Tibial nerve (tissue), 4 donors: ENCODE measurements around the gene KIF5C. TPM values are rescaled to one million over a fixed set of nuclear protein-coding genes. Genes with fewer than 3 reads are reported as not detected.

ENCODE experiments used
- DNase-seq, 2 donors: peaks; one replicate each; pipeline ENCODE4 v3.0.0-alpha.2; 2019; ENCODE audit warnings: low spot score in 2 of 2
- H3K27ac ChIP-seq, 4 donors: fragments of 200-600 bp; sonication (generic) in 3 of 4; one replicate each; pipeline ENCODE4 v1.5.1; 2017 to 2019; ENCODE audit warnings: mild to moderate bottlenecking in 1 of 4
- H3K27me3 ChIP-seq, 2 donors: fragments of 200-600 bp; sonication (generic) in 1 of 2; one replicate each; pipeline versions ENCODE4 v1.5.1 to v1.6.0; 2017 to 2019
- H3K36me3 ChIP-seq, 3 donors: fragments of 200-600 bp; sonication (generic); one replicate each; pipeline ENCODE4 v1.5.1; 2018 to 2019
- H3K4me1 ChIP-seq, 4 donors: fragments of 200-600 bp; sonication (generic) in 3 of 4; one replicate each; pipeline ENCODE4 v1.5.1; 2017 to 2019
- H3K4me3 ChIP-seq, 4 donors: fragments of 200-600 bp; sonication (generic) in 3 of 4; one replicate each; pipeline ENCODE4 v1.5.1; 2017 to 2019; ENCODE audit warnings: mild to moderate bottlenecking in 1 of 4, moderate library complexity in 1 of 4
- H3K9me3 ChIP-seq, 4 donors: fragments of 200-600 bp; sonication (generic) in 3 of 4; one replicate each; pipeline ENCODE4 v1.5.1; 2017 to 2019
- EP300 ChIP-seq, 2 donors: sonication (generic); formaldehyde crosslinking; IDR thresholded peaks; one replicate each; pipeline ENCODE4 v1.6.1; 2017; ENCODE audit warnings: antibody characterized with exemption in 2 of 2, mild to moderate bottlenecking in 1 of 2
- POLR2A ChIP-seq, 2 donors: fragments of 450-650 bp; IDR thresholded peaks; one replicate each; pipeline ENCODE4 v1.6.1; 2017; ENCODE audit warnings: antibody characterized with exemption in 2 of 2, mild to moderate bottlenecking in 2 of 2, moderate library complexity in 2 of 2
- WGBS, 2 donors: methylation state at CpG; one replicate each; pipeline ENCODE4 v1.1.5; 2018; 5-methylcytosine and 5-hydroxymethylcytosine counted together
- total RNA-seq, 4 donors: library from RNA; depleted of rRNA; stranded (reverse); fragments of >200 nt; gene quantifications; one replicate each; pipeline ENCODE4 v1.1.0, GENCODE V29; 2016
- TF ChIP-seq, protein P1 (sequence below), 5 experiments: fragments of 200-600 bp in 3 of 5; fragments of 450-650 bp in 2 of 5; sonication (generic) in 3 of 5; IDR thresholded peaks; one replicate each; pipeline ENCODE4 v1.5.1; 2016 to 2019; ENCODE audit warnings: antibody characterized with exemption in 5 of 5, mild to moderate bottlenecking in 3 of 5, moderate library complexity in 2 of 5

Gene KIF5C
- total RNA-seq, 4 donors from 2014 or later: 10.8 to 47.9 (median 23.6) TPM

DNA sequence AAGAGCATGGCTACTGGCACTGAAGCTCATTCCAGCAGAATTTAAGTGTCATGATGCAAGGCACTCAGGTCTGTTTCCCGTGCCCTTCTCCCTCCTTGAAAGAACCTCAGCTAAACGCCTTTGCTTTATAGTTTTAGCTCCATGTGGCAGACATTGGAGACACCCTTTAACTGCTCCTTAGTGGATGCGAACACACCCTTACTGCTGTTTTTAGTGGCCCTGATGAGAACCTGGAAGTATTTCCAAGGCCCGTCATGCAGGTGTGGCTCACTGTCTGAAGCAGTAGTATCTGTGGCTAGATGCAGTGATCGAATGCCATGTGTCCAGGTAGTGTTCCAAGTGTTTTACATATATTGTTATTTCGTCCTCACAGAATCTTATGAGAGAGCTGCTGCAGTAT, 28.3 kb downstream of the KIF5C start:
- 76 to 81% methylated on average over 6 of the region's 6 CpGs for WGBS, 2 donors
- Histone ChIP-seq H3K4me3 (no peak overlapping the region), H3K27me3 (peaks cover 0 to 4% of the 10 kb centered on the region in 2 donors), H3K4me1 (no peaks in the 10 kb centered on the region), H3K36me3 (no peaks in the 10 kb centered on the region), H3K27ac (no peak overlapping the region), H3K9me3 (peaks cover 0 to 9% (median 0%) of the 10 kb centered on the region in 4 donors)
- TF ChIP-seq POLR2A (IDR thresholded peaks at IDR 0.05) (no peak), EP300 (IDR thresholded peaks at IDR 0.05) (no peak)
- TF ChIP-seq, protein P1, sequence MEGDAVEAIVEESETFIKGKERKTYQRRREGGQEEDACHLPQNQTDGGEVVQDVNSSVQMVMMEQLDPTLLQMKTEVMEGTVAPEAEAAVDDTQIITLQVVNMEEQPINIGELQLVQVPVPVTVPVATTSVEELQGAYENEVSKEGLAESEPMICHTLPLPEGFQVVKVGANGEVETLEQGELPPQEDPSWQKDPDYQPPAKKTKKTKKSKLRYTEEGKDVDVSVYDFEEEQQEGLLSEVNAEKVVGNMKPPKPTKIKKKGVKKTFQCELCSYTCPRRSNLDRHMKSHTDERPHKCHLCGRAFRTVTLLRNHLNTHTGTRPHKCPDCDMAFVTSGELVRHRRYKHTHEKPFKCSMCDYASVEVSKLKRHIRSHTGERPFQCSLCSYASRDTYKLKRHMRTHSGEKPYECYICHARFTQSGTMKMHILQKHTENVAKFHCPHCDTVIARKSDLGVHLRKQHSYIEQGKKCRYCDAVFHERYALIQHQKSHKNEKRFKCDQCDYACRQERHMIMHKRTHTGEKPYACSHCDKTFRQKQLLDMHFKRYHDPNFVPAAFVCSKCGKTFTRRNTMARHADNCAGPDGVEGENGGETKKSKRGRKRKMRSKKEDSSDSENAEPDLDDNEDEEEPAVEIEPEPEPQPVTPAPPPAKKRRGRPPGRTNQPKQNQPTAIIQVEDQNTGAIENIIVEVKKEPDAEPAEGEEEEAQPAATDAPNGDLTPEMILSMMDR (IDR thresholded peaks at IDR 0.05): no peak
- DNase-seq: no peak

DNA sequence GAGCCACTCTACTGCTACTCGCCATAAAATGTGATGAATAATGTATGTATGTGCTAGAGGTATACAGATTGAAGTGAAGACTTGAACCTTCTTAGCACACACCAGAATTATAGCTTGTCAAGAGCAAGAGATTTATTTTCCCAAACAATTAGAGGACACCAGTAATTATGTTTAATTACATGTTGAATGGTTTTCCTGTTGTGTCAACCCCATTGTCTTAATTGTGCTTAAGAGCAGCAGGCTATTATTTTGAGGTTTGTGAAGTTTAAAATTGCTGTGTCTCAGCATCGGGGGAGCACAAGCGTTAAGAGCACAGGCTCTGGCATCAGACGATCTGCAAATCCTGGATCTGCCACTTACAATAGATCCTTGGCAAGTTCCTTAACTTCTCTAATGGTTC, 29.0 kb downstream of the KIF5C start:
- peaks cover 0 to 4% of the 10 kb centered on the region in 2 donors for H3K27me3 ChIP-seq
- no peaks in the 10 kb centered on the region for H3K4me1 ChIP-seq
- DNase-seq: no peak
- TF ChIP-seq, protein P1 (IDR thresholded peaks at IDR 0.05): no peak
- TF ChIP-seq EP300 (IDR thresholded peaks at IDR 0.05): no peak
- no peak for TF ChIP-seq POLR2A (IDR thresholded peaks at IDR 0.05)
- H3K27ac ChIP-seq: no peak overlapping the region
- H3K4me3 ChIP-seq: no peak overlapping the region
- 47 to 60% methylated on average over 4 of the region's 4 CpGs for WGBS, 2 donors
- no peaks in the 10 kb centered on the region for H3K36me3 ChIP-seq
- H3K9me3 ChIP-seq: peaks cover 0 to 9% (median 0%) of the 10 kb centered on the region in 4 donors

DNA sequence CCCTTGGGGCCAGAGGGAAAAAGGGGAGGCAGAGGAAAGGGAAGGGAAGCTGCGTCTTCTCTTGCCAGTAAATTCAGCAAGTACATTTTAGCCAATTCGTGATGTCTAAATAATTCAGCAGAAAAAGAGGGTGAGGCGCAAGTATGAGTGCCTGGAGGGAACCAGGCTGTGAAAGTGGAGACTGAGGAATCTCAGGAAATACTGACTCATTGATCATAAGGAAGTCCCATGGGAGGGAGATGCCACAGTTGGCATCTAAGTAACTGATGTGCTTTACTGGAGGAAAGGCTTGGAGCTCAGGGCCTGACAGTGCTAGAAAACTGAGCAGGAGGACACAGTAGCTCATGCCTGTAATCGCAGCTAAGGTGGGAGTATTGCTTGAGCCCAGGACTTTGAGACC, 31.1 kb downstream of the KIF5C start:
- WGBS, 2 donors: 89 to 92% methylated on average over 4 of the region's 4 CpGs
- Histone ChIP-seq H3K27me3 (peaks cover 0 to 4% of the 10 kb centered on the region in 2 donors), H3K9me3 (peaks cover 0 to 9% (median 0%) of the 10 kb centered on the region in 4 donors), H3K36me3 (no peaks in the 10 kb centered on the region), H3K4me3 (no peak overlapping the region), H3K4me1 (no peaks in the 10 kb centered on the region), H3K27ac (no peak overlapping the region)
- TF ChIP-seq EP300 (IDR thresholded peaks at IDR 0.05) (no peak), POLR2A (IDR thresholded peaks at IDR 0.05) (no peak)
- TF ChIP-seq, protein P1 (IDR thresholded peaks at IDR 0.05): no peak
- DNase-seq: no peak

DNA sequence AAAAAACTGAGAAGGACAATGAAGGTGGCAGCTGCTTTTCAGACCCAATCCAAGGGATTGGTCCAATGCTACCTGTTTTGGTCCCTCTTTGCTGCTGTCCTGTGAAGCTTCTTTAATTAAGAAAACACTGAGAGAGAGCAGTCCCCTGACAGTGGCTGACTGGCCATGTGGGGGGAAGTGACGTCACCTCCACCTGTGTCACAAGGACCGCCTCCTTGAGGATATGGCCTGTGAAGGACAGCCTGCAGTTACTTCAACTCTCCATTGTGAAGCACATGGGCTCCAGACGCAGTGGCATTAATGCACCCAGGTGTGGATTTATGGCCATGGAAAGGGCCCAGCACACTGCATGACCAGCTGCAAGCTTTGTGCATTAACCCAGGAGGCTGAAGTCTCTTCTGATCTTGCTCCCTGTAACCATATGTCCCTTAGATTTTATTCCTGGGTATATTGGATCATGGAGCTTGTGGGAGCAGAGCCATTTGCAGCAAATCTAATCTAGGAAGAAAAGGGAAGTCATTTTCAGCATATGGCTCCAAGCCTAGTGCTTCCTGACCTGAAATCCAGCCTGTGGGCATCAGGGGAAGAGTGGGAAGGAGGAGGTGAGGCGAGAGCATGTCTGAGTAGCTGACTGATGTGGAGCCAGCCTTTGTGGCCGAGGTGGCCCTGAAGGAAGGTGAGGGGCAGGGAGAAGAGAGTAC, 32.2 kb downstream of the KIF5C start:
- DNase-seq: no peak
- Histone ChIP-seq H3K4me3 (no peak overlapping the region), H3K27me3 (peaks cover 0 to 4% of the 10 kb centered on the region in 2 donors), H3K9me3 (peaks cover 0 to 9% (median 0%) of the 10 kb centered on the region in 4 donors), H3K27ac (no peak overlapping the region), H3K4me1 (no peaks in the 10 kb centered on the region), H3K36me3 (no peaks in the 10 kb centered on the region)
- WGBS, 2 donors: 80 to 84% methylated on average over 5 of the region's 5 CpGs
- TF ChIP-seq, protein P1 (IDR thresholded peaks at IDR 0.05): no peak
- TF ChIP-seq EP300 (IDR thresholded peaks at IDR 0.05): no peak
- TF ChIP-seq POLR2A (IDR thresholded peaks at IDR 0.05): no peak

DNA sequence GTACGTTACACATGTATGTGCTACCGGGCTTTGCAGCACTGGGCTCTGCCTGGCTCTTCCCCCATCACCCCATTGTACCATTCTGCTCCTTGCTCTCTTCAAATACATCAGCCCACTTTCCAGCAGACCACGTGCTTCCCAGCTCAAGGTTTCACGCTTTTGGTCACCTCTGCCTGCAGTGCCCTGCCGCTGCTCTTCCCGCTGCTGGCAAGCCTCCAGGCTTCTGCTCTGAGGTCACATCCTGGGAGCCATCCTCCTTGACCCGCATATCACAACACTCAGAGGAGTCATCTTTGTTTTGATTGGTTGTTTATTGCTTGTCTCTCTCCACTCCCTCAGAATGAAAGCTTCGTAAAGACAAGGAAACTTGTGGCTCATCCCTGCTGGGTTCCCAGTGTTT, 34.1 kb downstream of the KIF5C start:
- DNase-seq: no peak
- Histone ChIP-seq H3K4me3 (no peak overlapping the region), H3K36me3 (no peaks in the 10 kb centered on the region), H3K4me1 (no peaks in the 10 kb centered on the region), H3K27ac (no peak overlapping the region), H3K9me3 (peaks cover 0 to 9% (median 0%) of the 10 kb centered on the region in 4 donors), H3K27me3 (no peaks in the 10 kb centered on the region)
- TF ChIP-seq POLR2A (IDR thresholded peaks at IDR 0.05): no peak
- 41 to 53% methylated on average over 8 of the region's 8 CpGs for WGBS, 2 donors
